Hepatocyte (in vitro differentiated cells): ENCODE measurements around the gene ANKRD29.

Experiments
- EZH2 ChIP-seq: fragments of 200-600 bp; sonication (generic); IDR thresholded peaks from 2 replicates; pipeline ENCODE4 v1.6.1; 2016; ENCODE audit warnings: antibody characterized with exemption, mild to moderate bottlenecking, borderline replicate concordance
- EZH2phosphoT487 ChIP-seq: fragments of 200-600 bp; sonication (generic); IDR thresholded peaks from one replicate; pipeline ENCODE4 v1.6.1; 2018; ENCODE audit warnings: antibody characterized with exemption, mild to moderate bottlenecking, low read depth, moderate library complexity; ENCODE audit not compliant: unreplicated experiment, severe bottlenecking
- TF ChIP-seq, protein P1 (sequence below): fragments of 200-600 bp; sonication (generic); IDR thresholded peaks from 2 replicates; pipeline ENCODE4 v1.5.1; 2016; ENCODE audit warnings: antibody characterized with exemption, mild to moderate bottlenecking; ENCODE audit not compliant: poor library complexity

DNA sequence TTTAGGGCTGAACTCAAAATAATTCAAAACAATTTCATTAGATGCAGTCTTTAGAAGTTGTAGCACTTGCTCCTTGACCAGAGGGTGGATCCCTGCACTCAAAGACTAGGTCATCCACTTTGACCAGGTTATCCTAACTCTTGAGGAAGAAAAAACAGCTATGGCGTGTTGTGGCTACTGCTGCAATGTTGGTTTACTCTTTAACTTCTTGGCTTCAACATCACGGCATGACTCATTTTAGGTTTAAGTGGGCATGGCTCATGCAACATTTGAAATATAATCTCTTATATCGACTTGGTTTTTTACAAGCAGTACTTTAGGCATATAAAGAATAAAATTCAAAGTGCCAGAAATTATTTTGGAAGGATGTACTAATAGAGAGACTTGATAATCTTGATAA, 35.4 kb downstream of the ANKRD29 start:
- TF ChIP-seq, protein P1, sequence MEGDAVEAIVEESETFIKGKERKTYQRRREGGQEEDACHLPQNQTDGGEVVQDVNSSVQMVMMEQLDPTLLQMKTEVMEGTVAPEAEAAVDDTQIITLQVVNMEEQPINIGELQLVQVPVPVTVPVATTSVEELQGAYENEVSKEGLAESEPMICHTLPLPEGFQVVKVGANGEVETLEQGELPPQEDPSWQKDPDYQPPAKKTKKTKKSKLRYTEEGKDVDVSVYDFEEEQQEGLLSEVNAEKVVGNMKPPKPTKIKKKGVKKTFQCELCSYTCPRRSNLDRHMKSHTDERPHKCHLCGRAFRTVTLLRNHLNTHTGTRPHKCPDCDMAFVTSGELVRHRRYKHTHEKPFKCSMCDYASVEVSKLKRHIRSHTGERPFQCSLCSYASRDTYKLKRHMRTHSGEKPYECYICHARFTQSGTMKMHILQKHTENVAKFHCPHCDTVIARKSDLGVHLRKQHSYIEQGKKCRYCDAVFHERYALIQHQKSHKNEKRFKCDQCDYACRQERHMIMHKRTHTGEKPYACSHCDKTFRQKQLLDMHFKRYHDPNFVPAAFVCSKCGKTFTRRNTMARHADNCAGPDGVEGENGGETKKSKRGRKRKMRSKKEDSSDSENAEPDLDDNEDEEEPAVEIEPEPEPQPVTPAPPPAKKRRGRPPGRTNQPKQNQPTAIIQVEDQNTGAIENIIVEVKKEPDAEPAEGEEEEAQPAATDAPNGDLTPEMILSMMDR: no peak
- TF ChIP-seq EZH2phosphoT487 (no peak), EZH2 (no peak)
